A375 (cell line): Measurements from ENCODE around the gene MYBPH. TPM values are rescaled to one million over a fixed set of nuclear protein-coding genes. Genes with fewer than 3 reads are reported as not detected.

Source experiments
- total RNA-seq: library from RNA; depleted of rRNA; stranded (reverse); fragments of >200 nt; shearing (Covaris generic); gene quantifications from 2 replicates; pipeline ENCODE4 v1.2.3, GENCODE V29; 2014; rRNA removed

Gene MYBPH, protein sequence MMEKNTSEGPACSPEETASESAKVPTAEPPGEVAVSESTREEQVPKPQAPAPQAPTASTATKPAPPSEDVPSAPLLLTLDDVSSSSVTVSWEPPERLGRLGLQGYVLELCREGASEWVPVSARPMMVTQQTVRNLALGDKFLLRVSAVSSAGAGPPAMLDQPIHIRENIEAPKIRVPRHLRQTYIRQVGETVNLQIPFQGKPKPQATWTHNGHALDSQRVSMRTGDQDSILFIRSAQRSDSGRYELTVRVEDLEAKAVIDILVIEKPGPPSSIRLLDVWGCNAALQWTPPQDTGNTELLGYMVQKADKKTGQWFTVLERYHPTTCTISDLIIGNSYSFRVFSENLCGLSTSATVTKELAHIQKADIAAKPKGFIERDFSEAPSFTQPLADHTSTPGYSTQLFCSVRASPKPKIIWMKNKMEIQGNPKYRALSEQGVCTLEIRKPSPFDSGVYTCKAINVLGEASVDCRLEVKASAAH
- total RNA-seq, result not detected in 2 replicates

GRCh38 chr1:203175237-203175826 lies at the start of gene MYBPH:
Gene MYBPH (minus strand): TSS chr1:203175826. CDS start chr1:203175755, 71 bp downstream.

DNA sequence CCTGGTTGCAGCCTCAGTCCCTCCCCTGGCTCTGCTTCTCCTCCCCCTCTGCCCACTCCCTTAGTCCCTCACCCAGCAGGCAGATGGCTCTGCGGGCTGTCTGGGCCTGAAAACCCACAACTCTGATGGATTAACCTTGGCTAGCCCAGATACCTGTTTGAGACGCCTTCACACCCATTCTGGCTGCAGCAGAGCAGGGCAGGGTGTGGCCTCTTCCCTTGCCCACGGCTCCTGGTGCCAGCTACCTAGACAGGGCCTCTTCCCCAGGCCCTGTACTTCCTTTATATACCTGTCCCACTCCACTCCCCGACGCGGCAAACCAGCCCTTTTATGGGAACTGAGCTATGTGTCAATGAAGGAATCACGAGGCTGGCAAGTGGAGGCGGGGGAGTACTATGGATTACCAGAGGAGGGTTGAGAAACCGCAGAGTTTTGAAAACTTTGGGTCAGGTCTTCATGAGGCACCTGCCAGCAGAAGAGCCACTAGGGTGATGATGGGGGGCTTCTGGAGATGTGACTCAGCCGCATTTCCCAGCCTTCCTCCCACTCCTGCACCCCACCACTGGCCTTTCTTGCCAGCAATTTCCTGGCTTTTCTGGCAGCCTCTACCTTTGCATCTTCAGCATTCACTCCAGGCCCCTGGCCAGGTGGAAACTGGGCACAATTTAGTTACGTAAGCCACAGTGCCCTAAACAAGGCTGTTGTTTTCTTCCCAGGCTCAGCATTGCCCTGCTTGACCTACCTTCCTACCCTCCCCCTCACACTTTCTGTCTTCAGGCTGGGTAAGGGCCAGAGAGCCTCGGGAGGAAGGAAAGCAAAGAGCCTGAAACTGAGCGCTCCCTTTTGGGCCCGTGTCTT lies 11.0 kb upstream of the MYBPH start, which contains the start of gene CHI3L1:
Gene CHI3L1 (minus strand): TSS at position 259 of the 858 bp plus-strand sequence. CDS start 81 bp downstream, at position 178.

DNA sequence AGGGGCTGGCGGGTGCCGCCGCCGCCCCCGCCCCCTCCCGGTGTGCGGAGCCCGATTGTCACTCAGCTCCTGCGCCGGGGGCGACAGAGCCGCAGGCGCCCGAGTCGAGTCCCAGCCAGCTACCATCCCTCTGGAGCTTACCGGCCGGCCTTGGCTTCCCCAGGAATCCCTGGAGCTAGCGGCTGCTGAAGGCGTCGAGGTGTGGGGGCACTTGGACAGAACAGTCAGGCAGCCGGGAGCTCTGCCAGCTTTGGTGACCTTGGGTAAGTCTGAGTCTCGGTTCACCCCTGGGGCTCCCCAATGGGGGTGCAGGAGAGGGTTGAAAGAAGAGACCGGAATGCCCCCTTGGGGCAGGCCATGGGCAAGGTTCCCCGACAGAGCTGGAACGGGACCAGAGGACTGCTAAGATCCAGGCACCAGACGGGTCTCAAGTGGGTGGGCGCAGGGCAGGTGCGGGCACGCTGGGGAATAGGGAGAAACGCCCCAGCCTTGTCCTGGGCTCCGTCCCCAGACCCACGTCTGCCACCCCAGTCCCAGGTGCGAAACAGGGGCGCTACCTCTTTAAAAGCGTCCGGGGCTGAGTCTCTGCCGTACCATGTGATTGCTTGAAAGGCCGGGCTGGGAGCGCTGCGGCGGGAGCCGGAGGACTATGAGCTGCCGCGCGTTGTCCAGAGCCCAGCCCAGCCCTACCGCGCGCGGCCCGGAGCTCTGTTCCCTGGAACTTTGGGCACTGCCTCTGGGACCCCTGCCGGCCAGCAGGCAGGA lies 47.8 kb downstream of the MYBPH start, which contains the start of gene ADORA1:
Gene ADORA1 (plus strand): TSS at position 61 of the 765 bp plus-strand sequence. CDS start 1,116 bp downstream, outside the sequence.

Other genes with a start within 250 kb of the MYBPH start
- 31.4 and 33.0 TPM in 2 replicates for gene KLHL12, start 248.6 kb downstream of the MYBPH start, total RNA-seq
- gene ADIPOR1, start 217.5 kb downstream of the MYBPH start, total RNA-seq, result 159 and 161 TPM in 2 replicates
- 25.3 and 32.5 TPM in 2 replicates for gene CYB5R1, start 208.6 kb downstream of the MYBPH start, total RNA-seq
- 96.8 and 102 TPM in 2 replicates for gene TMEM183A, start 168.5 kb downstream of the MYBPH start, total RNA-seq
- 2.3 and 3.5 TPM in 2 replicates for gene PPFIA4, start 149.3 kb downstream of the MYBPH start, total RNA-seq
- gene MYOG, start 89.8 kb downstream of the MYBPH start, total RNA-seq, result not detected in 2 replicates
- 5.5 and 7.1 TPM in 2 replicates for gene ADORA1, start 48.1 kb downstream of the MYBPH start, total RNA-seq
- gene CHI3L1, start 10.9 kb upstream of the MYBPH start, total RNA-seq, result not detected in 2 replicates
- gene CHIT1, start 53.8 kb upstream of the MYBPH start, total RNA-seq, result 0.03 TPM in 1 of 2 replicates, not detected in the other
- 7.2 and 10.0 TPM in 2 replicates for gene BTG2, start 129.7 kb upstream of the MYBPH start, total RNA-seq
- not detected in 2 replicates for gene FMOD, start 175.3 kb upstream of the MYBPH start, total RNA-seq